ENCODE results near the gene SLC15A5.

DNA sequence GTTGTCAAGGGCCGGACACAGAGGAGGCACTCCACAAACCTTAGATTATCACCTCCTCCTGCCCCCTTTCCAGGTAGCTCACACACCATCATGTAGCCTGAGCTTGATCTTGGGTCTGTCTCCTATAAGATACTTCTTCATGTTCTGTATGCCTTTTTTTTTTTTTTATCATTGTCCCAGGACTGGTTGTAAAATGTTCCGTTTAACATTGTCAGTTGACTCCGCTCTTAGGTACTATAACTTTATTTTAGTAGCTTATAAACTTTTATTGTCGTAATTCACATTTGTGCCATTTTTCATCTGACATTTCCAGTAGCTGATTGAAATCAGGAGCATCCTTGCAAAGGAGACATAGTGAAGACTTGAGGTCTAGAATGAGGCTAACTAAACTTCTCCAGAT lies 79.9 kb downstream of the SLC15A5 start:
- TF ChIP-seq CTCF (IDR thresholded peaks at IDR 0.05) (no peak), POLR2AphosphoS5 (IDR thresholded peaks at IDR 0.05; ENCODE audit: insufficient read depth in 1 of 2, low read depth in 1 of 2) (no peak)

Data from vagina (tissue), 2 donors.